Left renal cortex interstitium (tissue), 4 donors: ENCODE data around the gene TNFAIP8L1. TPM values are rescaled to one million over a fixed set of nuclear protein-coding genes. Genes with fewer than 3 reads are reported as not detected.

Source experiments
- DNase-seq, 4 donors: peaks; one replicate each; pipeline ENCODE4 v3.0.0-alpha.2; 2013; ENCODE audit warnings: low read depth in 4 of 4, low spot score in 2 of 4, missing footprints in 1 of 4
- polyA plus RNA-seq, 4 donors: library from polyadenylated mRNA; unstranded; fragments of 120-200 nt; gene quantifications; one replicate each; pipeline ENCODE4 v1.2.1, GENCODE V29; 2013; ENCODE audit not compliant: insufficient read length in 4 of 4

The TNFAIP8L1 gene
- polyA plus RNA-seq, 4 donors: 12.8 to 15.1 (median 13.4) TPM

GRCh38 chr19:4606921-4607678 lies 32.2 kb upstream of the TNFAIP8L1 start:
- peak in 1 of 4 donors; percentile 49 for DNase-seq

- DNase-seq: no peak
These were observed 29.3 kb upstream of the TNFAIP8L1 start for GRCh38 chr19:4609878-4610511.

DNA sequence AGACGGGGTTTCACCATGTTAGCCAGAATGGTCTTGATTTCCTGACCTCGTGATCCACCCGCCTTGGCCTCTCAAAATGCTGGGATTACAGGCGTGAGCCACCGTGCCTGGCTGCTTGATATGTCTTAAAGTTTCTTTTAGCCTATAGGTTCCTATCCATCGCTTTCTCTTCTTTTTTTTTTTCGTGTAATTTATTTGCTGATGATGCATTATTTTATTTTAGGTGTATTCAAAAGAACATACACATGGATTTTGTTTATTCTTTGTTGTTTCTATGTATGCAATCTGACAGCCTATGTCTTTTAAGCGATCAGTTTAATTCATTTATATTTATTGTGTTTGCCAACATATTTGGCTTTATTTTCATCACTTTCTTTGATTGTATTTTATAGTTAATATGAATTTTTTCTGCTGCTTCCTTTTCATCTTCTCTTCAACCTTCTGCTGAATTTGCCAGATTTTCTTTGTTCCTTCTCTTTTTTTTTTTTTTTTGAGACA lies 26.0 kb upstream of the TNFAIP8L1 start:
- DNase-seq: no peak

DNA sequence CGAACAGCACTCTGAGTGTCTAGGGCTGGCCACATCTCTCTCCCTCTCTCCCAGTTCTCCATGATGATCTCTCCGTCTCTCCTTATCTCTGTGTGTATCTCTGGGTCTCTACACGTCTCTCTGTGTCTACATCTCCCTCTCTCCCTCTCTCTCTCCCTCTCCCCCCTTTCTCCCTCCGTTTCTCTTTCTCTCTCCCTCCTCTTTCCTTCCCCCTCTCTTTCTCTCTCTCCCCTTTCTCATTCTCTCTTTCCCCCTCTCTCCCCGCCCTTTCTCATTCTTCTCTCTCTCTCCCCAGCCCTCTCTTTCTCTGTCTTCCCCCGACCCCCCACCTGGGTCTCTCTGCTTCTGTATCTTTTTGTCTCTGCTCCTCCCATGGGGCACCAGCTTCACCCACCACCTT lies 21.3 kb upstream of the TNFAIP8L1 start:
- no peak for DNase-seq

DNA sequence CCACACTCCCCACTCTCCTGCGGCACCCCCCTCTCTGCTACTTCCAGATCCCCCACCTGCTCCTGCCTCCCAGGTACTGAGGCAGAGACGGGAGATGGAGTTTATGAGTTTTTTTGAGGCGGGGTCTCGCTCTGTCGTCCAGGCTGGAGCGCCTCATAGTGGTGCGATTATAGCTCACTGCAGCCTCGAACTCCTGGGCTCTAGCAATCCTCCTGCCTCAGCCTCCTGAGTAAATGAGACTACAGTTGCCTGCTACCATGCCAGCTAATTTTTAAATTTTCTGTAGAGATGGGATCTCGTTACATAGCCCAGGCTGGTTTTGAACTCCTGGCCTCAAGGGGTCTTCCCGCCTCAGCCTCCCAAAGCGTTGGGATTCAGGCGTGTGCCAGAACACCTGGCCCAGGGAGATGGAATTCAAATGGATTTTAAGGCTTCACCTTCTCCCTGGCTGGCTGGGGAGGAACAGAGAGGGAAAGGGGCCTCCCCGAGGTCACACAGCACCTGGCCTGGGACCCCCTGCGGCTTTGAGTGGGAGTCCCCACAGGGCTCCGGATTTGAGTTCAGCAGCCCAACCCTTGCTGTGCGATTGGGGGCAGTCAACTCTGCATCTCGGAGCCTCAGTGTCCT lies 19.5 kb upstream of the TNFAIP8L1 start:
- no peak for DNase-seq

GRCh38 chr19:4620675-4621074 lies 18.6 kb upstream of the TNFAIP8L1 start:
- no peak for DNase-seq

DNA sequence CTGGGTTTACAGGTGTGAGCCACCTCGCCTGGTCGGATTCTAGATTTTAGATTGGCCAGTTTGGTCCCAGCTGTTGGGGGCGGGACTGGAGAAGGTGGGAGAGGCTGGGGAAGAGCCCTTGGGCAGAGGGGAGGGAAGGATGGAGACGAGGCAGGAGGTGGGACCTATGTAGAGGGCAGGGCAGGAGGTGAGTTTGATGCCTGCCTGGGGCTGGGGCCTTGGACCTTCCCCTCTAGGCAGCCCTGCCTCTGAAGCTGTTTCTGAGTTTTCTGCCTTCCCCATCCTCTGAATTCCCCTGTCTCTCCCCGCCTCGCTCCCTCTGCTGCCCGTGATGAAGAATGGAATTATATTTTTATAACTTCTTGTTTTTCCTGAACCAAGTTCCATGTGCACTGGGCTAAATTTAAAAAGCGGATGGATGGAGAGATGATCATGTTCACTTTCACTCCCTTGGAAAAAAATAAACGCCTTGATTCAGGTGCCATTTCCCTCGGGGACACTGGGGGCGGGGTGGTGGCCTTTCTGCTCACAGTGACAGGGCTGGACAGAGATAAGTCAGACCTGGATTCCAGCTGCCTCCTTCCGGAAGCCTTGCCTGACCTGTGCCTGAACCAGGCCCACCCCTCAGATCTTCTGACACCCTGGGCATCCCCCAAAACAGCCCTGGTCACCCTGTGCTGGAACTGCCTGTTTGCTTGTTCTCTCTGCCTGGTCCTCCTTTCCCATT lies 16.5 kb upstream of the TNFAIP8L1 start:
- no peak for DNase-seq

DNA sequence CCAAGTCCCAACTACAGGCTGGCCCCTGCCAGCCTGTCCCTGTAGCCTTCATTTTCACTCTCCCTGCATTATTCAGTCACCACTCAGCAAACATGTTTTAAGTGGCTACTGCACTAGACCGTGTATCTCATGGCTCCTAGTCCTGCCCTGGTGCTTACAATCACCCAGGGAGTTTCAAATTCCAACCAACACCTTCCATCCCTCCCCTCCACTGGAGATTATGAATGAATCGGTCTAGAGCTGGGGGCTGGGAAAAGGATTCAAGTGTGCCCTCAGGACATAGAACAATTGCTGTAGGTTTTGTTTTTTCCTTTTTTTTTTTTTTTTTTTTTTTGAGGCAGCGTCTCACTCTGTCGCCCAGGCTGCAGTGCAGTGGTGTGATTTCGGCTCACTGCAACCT lies 15.0 kb upstream of the TNFAIP8L1 start:
- DNase-seq: no peak

GRCh38 chr19:4624733-4625362 lies 14.5 kb upstream of the TNFAIP8L1 start:
- no peak for DNase-seq

GRCh38 chr19:4633140-4633967 lies 6.0 kb upstream of the TNFAIP8L1 start:
- DNase-seq: no peak

DNA sequence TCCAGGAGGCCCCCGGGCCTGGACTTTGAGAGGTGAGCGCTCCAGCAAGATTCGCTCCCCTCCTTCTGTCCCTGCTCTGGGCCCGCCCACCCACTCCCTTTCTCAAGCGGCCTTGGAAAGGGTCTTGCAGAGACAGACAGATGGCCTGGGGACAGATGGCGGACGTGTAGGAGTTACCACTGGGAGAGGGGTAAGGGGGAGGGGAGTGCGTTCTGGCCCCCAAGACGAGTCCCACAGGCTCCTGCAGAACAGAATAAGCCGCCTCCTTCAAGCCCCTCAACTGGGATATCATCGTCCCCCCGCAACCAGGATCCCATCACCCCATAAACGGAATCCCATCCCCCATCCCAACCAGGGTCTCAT lies 3.6 kb upstream of the TNFAIP8L1 start:
- DNase-seq: no peak

- DNase-seq: peak in 3 of 4 donors; percentile 21 to 49 (median 48)
These were observed 3.1 kb upstream of the TNFAIP8L1 start for GRCh38 chr19:4636151-4636717.

DNA sequence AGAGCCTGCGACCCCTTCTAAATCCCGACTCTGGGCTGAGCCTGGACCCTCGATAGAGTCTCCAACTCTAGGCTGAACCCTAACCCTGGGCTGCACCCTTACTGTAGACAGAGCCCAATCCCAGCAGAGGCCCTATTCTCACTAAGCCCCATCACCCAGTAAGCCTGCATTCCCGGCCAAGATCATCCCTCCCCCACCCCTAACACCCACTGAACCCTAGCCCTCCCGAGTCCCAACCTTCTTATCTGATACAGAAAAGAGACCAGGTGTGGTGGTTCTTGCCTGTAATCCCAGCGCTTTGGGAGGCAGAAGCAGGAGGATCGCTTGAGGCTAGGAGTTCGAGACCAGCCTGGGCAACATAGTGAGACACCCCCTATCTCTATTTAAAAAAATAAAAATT lies 2.6 kb upstream of the TNFAIP8L1 start:
- DNase-seq: no peak

DNA sequence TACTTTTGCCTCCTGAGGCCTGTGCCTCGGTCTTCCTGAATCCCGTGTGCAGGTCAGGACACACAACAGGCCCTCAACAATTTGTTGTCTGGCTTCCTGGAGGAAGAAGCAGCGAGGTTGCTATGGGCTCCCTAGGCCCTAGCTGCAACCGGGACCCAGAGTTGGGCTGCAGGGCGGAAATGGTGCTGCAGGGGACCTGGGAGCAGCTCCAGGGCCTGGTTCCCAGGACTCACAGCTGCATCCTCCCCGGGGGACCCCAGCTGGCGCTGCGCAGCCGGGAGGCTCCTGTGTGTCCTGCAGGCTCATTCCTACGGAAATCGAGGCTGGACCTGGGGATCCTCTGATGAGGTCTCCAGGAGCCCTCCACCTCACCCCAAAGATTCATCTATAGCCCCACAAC lies 999 bp upstream of the TNFAIP8L1 start:
- no peak for DNase-seq

- DNase-seq: no peak
These were observed 373 bp downstream of the TNFAIP8L1 start for GRCh38 chr19:4639531-4640246.

- no peak for DNase-seq
These were observed 1.1 kb downstream of the TNFAIP8L1 start for GRCh38 chr19:4640247-4641000.

DNA sequence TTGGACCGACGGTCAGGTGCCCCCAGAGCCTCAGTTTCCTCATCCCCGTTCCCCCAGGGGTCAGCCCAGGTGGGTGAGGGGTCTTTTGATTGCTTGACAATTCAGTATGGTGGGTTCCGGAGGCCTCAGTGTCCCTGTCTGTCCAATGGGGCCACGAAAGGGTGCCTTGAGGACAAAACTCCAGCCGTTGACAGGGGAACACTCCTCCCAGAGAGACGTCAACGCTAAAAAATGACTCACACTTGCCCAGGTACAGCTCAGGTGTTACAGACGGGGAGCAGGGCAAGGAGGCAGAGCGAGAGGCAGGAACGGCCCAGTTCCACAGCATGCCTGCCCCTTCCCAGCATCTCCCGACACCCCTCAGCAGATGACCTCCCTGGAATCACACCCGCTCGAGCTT lies 1.8 kb downstream of the TNFAIP8L1 start:
- DNase-seq: no peak

DNA sequence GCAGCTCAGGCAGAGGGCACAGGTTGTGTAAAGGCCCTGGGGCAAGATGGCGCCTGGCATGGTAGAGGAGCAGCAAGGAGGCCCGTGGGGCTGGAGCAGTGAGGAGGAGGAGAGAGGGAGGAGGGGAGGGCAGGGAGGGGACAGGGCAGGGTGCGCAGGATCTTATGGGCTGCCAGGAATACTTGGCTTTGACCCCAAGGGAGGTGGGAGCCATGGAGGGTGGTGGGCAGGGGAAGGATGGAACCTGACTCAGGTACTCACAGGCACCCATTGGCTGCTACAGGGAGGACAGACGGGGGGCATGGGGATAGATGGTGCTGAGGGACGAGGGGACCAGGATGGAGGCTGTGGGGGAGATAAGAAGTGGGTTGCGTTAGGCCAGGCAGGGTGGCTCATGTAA lies 3.3 kb downstream of the TNFAIP8L1 start:
- DNase-seq: no peak
